HTERT RPE-1 (cell line): ENCODE results near the gene NAT9.

ENCODE experiments used
- in situ Hi-C: fragments of 300-500 bp; cut with MboI; formaldehyde crosslinking; loops from 4 replicates; pipeline ENCODE4 v1.14.3; 2020; ENCODE audit warnings: low sequenced_read_pairs

Gene NAT9

GRCh38 chr17:74806334-74806733, 30.2 kb upstream of the NAT9 start:
- in situ Hi-C loops = no loop called here

GRCh38 chr17:74805591-74805991, 29.4 kb upstream of the NAT9 start:
- in situ Hi-C loops = no loop called here

- in situ Hi-C loops = no loop called here
These were observed 28.5 kb upstream of the NAT9 start for GRCh38 chr17:74804683-74805082.

- in situ Hi-C loops = no loop called here
These were observed 27.8 kb upstream of the NAT9 start for GRCh38 chr17:74803971-74804370.

GRCh38 chr17:74803388-74803930, 27.3 kb upstream of the NAT9 start:
- in situ Hi-C loops = no loop called here

GRCh38 chr17:74801896-74802295, 25.8 kb upstream of the NAT9 start:
- in situ Hi-C loops = no loop called here

- in situ Hi-C loops = no loop called here
These were observed 24.4 kb upstream of the NAT9 start for GRCh38 chr17:74800531-74800930.

- in situ Hi-C loops = no loop called here
These were observed 23.0 kb upstream of the NAT9 start for GRCh38 chr17:74799097-74799496.

- in situ Hi-C loops = no loop called here
These were observed 22.1 kb upstream of the NAT9 start for GRCh38 chr17:74798239-74798707.

GRCh38 chr17:74797824-74798223, 21.7 kb upstream of the NAT9 start:
- in situ Hi-C loops = no loop called here

GRCh38 chr17:74796866-74797265, 20.7 kb upstream of the NAT9 start:
- in situ Hi-C loops = no loop called here

- in situ Hi-C loops = no loop called here
These were observed 20.1 kb upstream of the NAT9 start for GRCh38 chr17:74796211-74796610.

GRCh38 chr17:74795327-74796020, 19.3 kb upstream of the NAT9 start:
- in situ Hi-C loops = no loop called here

- in situ Hi-C loops = no loop called here
These were observed 16.5 kb upstream of the NAT9 start for GRCh38 chr17:74792586-74793105.

- in situ Hi-C loops = no loop called here
These were observed 14.3 kb upstream of the NAT9 start for GRCh38 chr17:74790161-74791058.

- in situ Hi-C loops = no loop called here
These were observed 10.4 kb upstream of the NAT9 start for GRCh38 chr17:74786431-74787055.

GRCh38 chr17:74785981-74786360, 9.8 kb upstream of the NAT9 start:
- in situ Hi-C loops = no loop called here

GRCh38 chr17:74785096-74785980, 9.2 kb upstream of the NAT9 start:
- in situ Hi-C loops = no loop called here

- in situ Hi-C loops = no loop called here
These were observed 8.1 kb upstream of the NAT9 start for GRCh38 chr17:74784125-74784810.

- in situ Hi-C loops = no loop called here
These were observed 6.4 kb upstream of the NAT9 start for GRCh38 chr17:74782571-74782970.
